A549 (cell line): Measurements from ENCODE around the gene KIFC3. TPM values are rescaled to one million over a fixed set of nuclear protein-coding genes. Genes with fewer than 3 reads are reported as not detected.

Source experiments
- ATAC-seq, 2 experiments: fragments of 200-7000 bp in 1 of 2; fragments of >200 bp in 1 of 2; cut with Nextera tagmentation in 1 of 2; cut with Tn5 transposase in 1 of 2; 3 replicates each; pipeline versions ENCODE4 v1.8.0 to v1.9.1; 2018 to 2020; ENCODE audit warnings: mild to moderate bottlenecking in 1 of 2, moderate library complexity in 1 of 2
- CTCF ChIA-PET: fragments of 300-600 bp; sonication (Branson Sonifier 250); formaldehyde crosslinking; extraction: SDS; loops from one replicate; lab custom pipeline; 2021; ENCODE audit warnings: antibody characterized with exemption, inconsistent platforms; lab: Yijun Ruan, JAX
- POLR2A ChIA-PET: fragments of 350-600 bp; formaldehyde crosslinking; extraction: SDS; loops from one replicate; lab custom pipeline; 2021; ENCODE audit warnings: antibody characterized with exemption, inconsistent platforms; lab: Yijun Ruan, JAX
- DNase-seq, 2 experiments: peaks; one replicate each; pipeline versions ENCODE4 v3.0.0 to v3.0.0-alpha.2; 2011 to 2016; ENCODE audit warnings: low read depth in 1 of 2, low spot score in 1 of 2
- FAIRE-seq: peaks from 2 replicates; lab custom pipeline; 2011; peaks lifted over from hg19 to GRCh38; lab: Jason Lieb, UNC
- H3K27ac ChIP-seq, 2 experiments: fragments of >200 bp; sonication (Bioruptor Twin); formaldehyde crosslinking; 3 replicates each; pipeline ENCODE4 v1.5.1; 2016 to 2017
- H3K4me1 ChIP-seq: fragments of >200 bp; sonication (Bioruptor Twin); formaldehyde crosslinking; 3 replicates; pipeline ENCODE4 v1.6.1; 2016
- H3K4me2 ChIP-seq: fragments of >200 bp; sonication (Bioruptor Twin); formaldehyde crosslinking; 3 replicates; pipeline ENCODE4 v1.6.1; 2016
- H3K4me3 ChIP-seq: fragments of >200 bp; sonication (Bioruptor Twin); formaldehyde crosslinking; 3 replicates; pipeline ENCODE4 v1.5.1; 2016
- H3K9me3 ChIP-seq: fragments of >200 bp; sonication (Bioruptor Twin); formaldehyde crosslinking; 3 replicates; pipeline ENCODE4 v1.6.1; 2016
- BHLHE40 ChIP-seq: IDR thresholded peaks from 2 replicates; pipeline ENCODE4 v1.6.1; 2012; ENCODE audit warnings: low read depth, low read length, inconsistent platforms
- CBX2 ChIP-seq: fragments of 200-600 bp; sonication (generic); IDR thresholded peaks from 2 replicates; pipeline ENCODE4 v1.6.1; 2016; ENCODE audit warnings: low read depth, mild to moderate bottlenecking, borderline replicate concordance
- CBX8 ChIP-seq: fragments of 200-600 bp; sonication (generic); IDR thresholded peaks from 2 replicates; pipeline ENCODE4 v1.6.1; 2016
- CEBPB ChIP-seq, 2 experiments: fragments of >200 bp in 1 of 2; sonication (Bioruptor Twin) in 1 of 2; formaldehyde crosslinking in 1 of 2; IDR thresholded peaks; 2 replicates each; pipeline ENCODE4 v1.6.1; 2012 to 2016
- CHD2 ChIP-seq: fragments of 150-350 bp; IDR thresholded peaks from 2 replicates; pipeline ENCODE4 v1.6.1; 2014; ENCODE audit warnings: low read length; ENCODE audit not compliant: partially characterized antibody
- CTCF ChIP-seq: fragments of >200 bp; sonication (Bioruptor Twin); formaldehyde crosslinking; IDR thresholded peaks from 3 replicates; pipeline ENCODE4 v1.5.1; 2016
- EHF ChIP-seq: fragments of 250-450 bp; sonication (Bioruptor Pico); IDR thresholded peaks from 2 replicates; pipeline ENCODE4 v1.5.0; 2020; ENCODE audit warnings: mild to moderate bottlenecking
- FOSB ChIP-seq: fragments of 250-450 bp; sonication (Bioruptor Pico); IDR thresholded peaks from 2 replicates; pipeline ENCODE4 v1.5.0; 2020; ENCODE audit warnings: mild to moderate bottlenecking, moderate library complexity
- HDAC2 ChIP-seq: fragments of 200-600 bp; sonication (generic); IDR thresholded peaks from 2 replicates; pipeline ENCODE4 v1.6.1; 2016
- HOXA7 ChIP-seq: fragments of 250-450 bp; sonication (Bioruptor Pico); IDR thresholded peaks from 2 replicates; pipeline ENCODE4 v1.5.0; 2020; ENCODE audit warnings: mild to moderate bottlenecking, moderate library complexity
- JUNB ChIP-seq: fragments of >200 bp; sonication (Bioruptor Twin); formaldehyde crosslinking; IDR thresholded peaks from 2 replicates; pipeline ENCODE4 v1.6.1; 2016
- KDM5A ChIP-seq: fragments of 200-600 bp; sonication (generic); IDR thresholded peaks from 2 replicates; pipeline ENCODE4 v1.6.1; 2016; ENCODE audit warnings: antibody characterized with exemption, mild to moderate bottlenecking
- MAZ ChIP-seq: fragments of 150-350 bp; IDR thresholded peaks from 2 replicates; pipeline ENCODE4 v1.6.1; 2014; ENCODE audit warnings: antibody characterized with exemption, low read depth, low read length, borderline replicate concordance
- MYC ChIP-seq: IDR thresholded peaks from 2 replicates; pipeline ENCODE4 v1.6.1; 2012; ENCODE audit warnings: mild to moderate bottlenecking, inconsistent platforms, low read length, improper control_type of control experiment, borderline replicate concordance
- NPAS2 ChIP-seq: fragments of 250-450 bp; sonication (Bioruptor Pico); IDR thresholded peaks from 2 replicates; pipeline ENCODE4 v1.8.0; 2022; ENCODE audit warnings: mild to moderate bottlenecking, moderate library complexity, borderline replicate concordance
- NR3C1 ChIP-seq: fragments of >200 bp; sonication (Bioruptor Twin); formaldehyde crosslinking; IDR thresholded peaks from 3 replicates; pipeline ENCODE4 v1.6.1; 2017
- RAD21 ChIP-seq, 2 experiments: fragments of >200 bp in 1 of 2; sonication (Bioruptor Twin) in 1 of 2; formaldehyde crosslinking in 1 of 2; IDR thresholded peaks in 1 of 2; conservative IDR thresholded peaks in 1 of 2; 2 replicates in 1 of 2; 3 replicates in 1 of 2; pipeline ENCODE4 v1.6.1; 2012 to 2018; ENCODE audit warnings: inconsistent platforms in 1 of 2
- RFX5 ChIP-seq: fragments of 450-650 bp; IDR thresholded peaks from 2 replicates; pipeline ENCODE4 v1.7.1; 2014; ENCODE audit warnings: antibody characterized with exemption, mild to moderate bottlenecking, moderate library complexity
- SMC3 ChIP-seq: fragments of >200 bp; sonication (Bioruptor Twin); formaldehyde crosslinking; IDR thresholded peaks from 3 replicates; pipeline ENCODE4 v1.6.1; 2018; ENCODE audit warnings: inconsistent platforms
- SREBF2 ChIP-seq: fragments of 450-650 bp; IDR thresholded peaks from 2 replicates; pipeline ENCODE4 v1.6.1; 2014; ENCODE audit warnings: mild to moderate bottlenecking, moderate library complexity
- TFCP2L1 ChIP-seq: fragments of 250-450 bp; sonication (Bioruptor Pico); IDR thresholded peaks from 2 replicates; pipeline ENCODE4 v1.5.0; 2021; ENCODE audit warnings: mild to moderate bottlenecking
- ZNF302 ChIP-seq: fragments of 250-450 bp; sonication (Bioruptor Pico); IDR thresholded peaks from 2 replicates; pipeline ENCODE4 v1.9.0; 2021; ENCODE audit warnings: inconsistent platforms, mild to moderate bottlenecking, moderate library complexity
- WGBS: methylation state at CpG from one replicate; pipeline ENCODE4 v1.1.6; 2017; ENCODE audit errors: missing lambda C conversion rate; 5-methylcytosine and 5-hydroxymethylcytosine counted together
- polyA plus RNA-seq, 4 experiments: library from polyadenylated mRNA; depleted of rRNA in 3 of 4; stranded (reverse); fragments of >200 nt; fragmentation: RNase III in 1 of 4; extraction: RNeasy Plus Mini Kit Qiagen cat#74134 plus additional on column Dnase treatment in 1 of 4; gene quantifications; 2 replicates in 3 of 4; 3 replicates in 1 of 4; pipeline ENCODE4 v1.2.3, GENCODE V29; 2011 to 2017
- TF ChIP-seq, protein P1 (sequence below): fragments of 450-650 bp; IDR thresholded peaks from 2 replicates; pipeline ENCODE4 v1.6.1; 2014; ENCODE audit warnings: antibody characterized with exemption
- TF ChIP-seq, protein P2 (sequence below): fragments of >200 bp; sonication (Bioruptor Twin); formaldehyde crosslinking; IDR thresholded peaks from 2 replicates; pipeline ENCODE4 v1.6.1; 2016
- TF ChIP-seq, protein P3 (sequence below): fragments of 250-450 bp; sonication (Bioruptor Pico); IDR thresholded peaks from 2 replicates; pipeline ENCODE4 v1.5.0; 2021; ENCODE audit warnings: mild to moderate bottlenecking, moderate library complexity, borderline replicate concordance

Gene KIFC3
- polyA plus RNA-seq, 2 of the 4 experiments (the other 2 are of a cell fraction): 128 to 178 TPM

DNA sequence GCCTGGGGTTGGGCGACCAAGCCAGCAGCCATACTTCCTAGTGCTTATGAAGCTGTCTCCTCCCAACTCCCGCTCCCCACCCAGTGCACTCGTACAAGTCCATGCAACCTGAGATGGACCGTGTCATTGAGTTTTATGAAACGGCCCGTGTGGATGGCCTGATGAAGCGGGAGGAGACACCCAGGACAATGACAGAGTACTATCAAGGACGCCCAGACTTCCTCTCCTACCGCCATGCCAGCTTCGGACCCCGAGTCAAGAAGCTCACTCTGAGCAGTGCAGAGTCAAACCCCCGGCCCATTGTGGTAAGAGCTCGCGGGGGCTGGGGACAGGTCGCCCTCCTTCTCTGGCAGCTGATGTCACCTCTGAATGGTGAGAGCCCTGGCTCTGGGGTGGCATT, 77.8 kb downstream of the KIFC3 start:
- no peak for ATAC-seq
- WGBS: 95% methylated on average over 14 of the region's 15 CpGs
- Histone ChIP-seq H3K4me1 (peaks cover 15% of the 10 kb centered on the region; the same call in 2 of the 3 replicates), H3K9me3 (no peaks in the 10 kb centered on the region), H3K27ac (0 out of 6 replicates have a peak overlapping the region, but pooled peaks of 1 of the 2 experiments have one; percentile 5), H3K4me2 (no peak overlapping the region), H3K4me3 (no peak overlapping the region)
- FAIRE-seq: no peak
- POLR2A ChIA-PET: no interaction called here
- TF ChIP-seq RAD21 (conservative IDR thresholded peaks at IDR 0.05 in 1 of 2, IDR thresholded peaks at IDR 0.05 in 1 of 2) (no peak), SREBF2 (no peak), RFX5 (no peak), HOXA7 (CRISPR knock-in tag) (no peak), BHLHE40 (no peak), ZNF302 (no peak), NPAS2 (CRISPR knock-in tag) (no peak), TFCP2L1 (CRISPR knock-in tag) (no peak), CBX2 (no peak), KDM5A (no peak), EHF (CRISPR knock-in tag) (no peak), NR3C1 (no peak), JUNB (no peak)
- TF ChIP-seq, protein P1, sequence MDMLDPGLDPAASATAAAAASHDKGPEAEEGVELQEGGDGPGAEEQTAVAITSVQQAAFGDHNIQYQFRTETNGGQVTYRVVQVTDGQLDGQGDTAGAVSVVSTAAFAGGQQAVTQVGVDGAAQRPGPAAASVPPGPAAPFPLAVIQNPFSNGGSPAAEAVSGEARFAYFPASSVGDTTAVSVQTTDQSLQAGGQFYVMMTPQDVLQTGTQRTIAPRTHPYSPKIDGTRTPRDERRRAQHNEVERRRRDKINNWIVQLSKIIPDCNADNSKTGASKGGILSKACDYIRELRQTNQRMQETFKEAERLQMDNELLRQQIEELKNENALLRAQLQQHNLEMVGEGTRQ: no peak
- TF ChIP-seq, protein P2, sequence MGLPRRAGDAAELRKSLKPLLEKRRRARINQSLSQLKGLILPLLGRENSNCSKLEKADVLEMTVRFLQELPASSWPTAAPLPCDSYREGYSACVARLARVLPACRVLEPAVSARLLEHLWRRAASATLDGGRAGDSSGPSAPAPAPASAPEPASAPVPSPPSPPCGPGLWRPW: no peak
- no peak for DNase-seq
- CTCF ChIA-PET: interaction anchor here (1.0 to 5.0 kb wide), 4 partner anchors 11 to 149 kb away, joined by 3 to 42 read pairs (median 4); partner anchors contain the start of gene KATNB1

GRCh38 chr16:57723170-57723569, 79.1 kb downstream of the KIFC3 start:
- Histone ChIP-seq H3K9me3 (no peaks in the 10 kb centered on the region), H3K27ac (no peak overlapping the region), H3K4me3 (no peak overlapping the region), H3K4me1 (peaks cover 15% of the 10 kb centered on the region; the same call in 2 of the 3 replicates), H3K4me2 (no peak overlapping the region)
- DNase-seq (peak in 1 of 2 experiments; percentile 63), FAIRE-seq (no peak), ATAC-seq (peak in 1 of 2 experiments; percentile 60; a peak in 3 of 6 replicates)
- ChIA-PET CTCF (interaction anchor here (0.6 to 5.0 kb wide), 18 partner anchors 9 to 295 kb away, joined by 3 to 42 read pairs (median 4); partner anchors contain the start of genes KATNB1, USB1 and ZNF319), POLR2A (no interaction called here)
- 44% methylated on average over 7 of the region's 7 CpGs for WGBS
- peak; percentile 62 to 82 for TF ChIP-seq RAD21 (conservative IDR thresholded peaks at IDR 0.05 in 1 of 2, IDR thresholded peaks at IDR 0.05 in 1 of 2)
- TF ChIP-seq, protein P1: no peak
- TF ChIP-seq SMC3: peak; percentile 39; the same call in 2 of the 3 replicates
- peak; percentile 40 for TF ChIP-seq CTCF

GRCh38 chr16:57722651-57723050, 79.6 kb downstream of the KIFC3 start:
- H3K9me3 ChIP-seq: no peaks in the 10 kb centered on the region
- no peak overlapping the region for H3K4me2 ChIP-seq
- ATAC-seq (no peak), FAIRE-seq (no peak), DNase-seq (no peak)
- H3K27ac ChIP-seq: no peak overlapping the region
- H3K4me1 ChIP-seq: peaks cover 15% of the 10 kb centered on the region; the same call in 2 of the 3 replicates
- POLR2A ChIA-PET: no interaction called here
- H3K4me3 ChIP-seq: no peak overlapping the region
- TF ChIP-seq HOXA7 (CRISPR knock-in tag): no peak
- no peak for TF ChIP-seq FOSB
- TF ChIP-seq EHF (CRISPR knock-in tag): no peak
- TF ChIP-seq MYC: no peak
- no peak for TF ChIP-seq NPAS2 (CRISPR knock-in tag)
- no peak for TF ChIP-seq SMC3
- TF ChIP-seq CEBPB (IDR thresholded peaks at IDR 0.05): no peak
- no peak for TF ChIP-seq CBX8
- no peak for TF ChIP-seq CHD2
- no peak for TF ChIP-seq MAZ
- TF ChIP-seq HDAC2: no peak
- TF ChIP-seq, protein P3, sequence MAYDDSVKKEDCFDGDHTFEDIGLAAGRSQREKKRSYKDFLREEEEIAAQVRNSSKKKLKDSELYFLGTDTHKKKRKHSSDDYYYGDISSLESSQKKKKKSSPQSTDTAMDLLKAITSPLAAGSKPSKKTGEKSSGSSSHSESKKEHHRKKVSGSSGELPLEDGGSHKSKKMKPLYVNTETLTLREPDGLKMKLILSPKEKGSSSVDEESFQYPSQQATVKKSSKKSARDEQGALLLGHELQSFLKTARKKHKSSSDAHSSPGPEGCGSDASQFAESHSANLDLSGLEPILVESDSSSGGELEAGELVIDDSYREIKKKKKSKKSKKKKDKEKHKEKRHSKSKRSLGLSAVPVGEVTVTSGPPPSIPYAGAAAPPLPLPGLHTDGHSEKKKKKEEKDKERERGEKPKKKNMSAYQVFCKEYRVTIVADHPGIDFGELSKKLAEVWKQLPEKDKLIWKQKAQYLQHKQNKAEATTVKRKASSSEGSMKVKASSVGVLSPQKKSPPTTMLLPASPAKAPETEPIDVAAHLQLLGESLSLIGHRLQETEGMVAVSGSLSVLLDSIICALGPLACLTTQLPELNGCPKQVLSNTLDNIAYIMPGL: no peak
- 76% methylated on average over 9 of the region's 11 CpGs for WGBS
- CTCF ChIA-PET: interaction anchor here (0.6 to 5.0 kb wide), 17 partner anchors 9 to 295 kb away, joined by 3 to 42 read pairs (median 4); partner anchors contain the start of genes USB1 and ZNF319
